NT2/D1 (cell line): Measurements from ENCODE around the gene TBPL1.

Experiments
- SUZ12 ChIP-seq: IDR thresholded peaks from 2 replicates; pipeline ENCODE4 v1.6.1; 2011; ENCODE audit not compliant: insufficient read length, insufficient read depth; ENCODE audit errors: extremely low read depth
- YY1 ChIP-seq: IDR thresholded peaks from 2 replicates; pipeline ENCODE4 v1.6.1; 2011; ENCODE audit not compliant: insufficient read length, insufficient read depth

DNA sequence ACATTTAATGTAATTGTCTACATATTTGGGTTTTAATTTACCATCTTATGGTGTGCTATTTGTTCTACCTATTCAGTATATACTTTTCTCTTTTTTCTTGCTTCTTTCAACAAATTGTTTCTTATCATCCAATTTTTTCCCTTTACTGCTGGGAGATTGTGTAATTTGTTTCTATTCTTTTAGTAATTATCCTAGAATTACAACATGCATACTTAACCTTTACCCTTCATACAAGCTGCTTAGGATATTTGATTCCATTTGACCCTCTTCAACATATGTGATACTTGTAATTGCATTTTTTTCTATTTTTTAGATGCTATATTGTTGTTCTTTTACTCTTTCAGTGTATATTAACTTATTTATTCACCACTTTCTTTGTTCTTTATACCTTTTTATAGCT is 15.1 kb upstream of the TBPL1 start:
- TF ChIP-seq YY1 = no peak
- TF ChIP-seq SUZ12 = no peak
